Skeletal muscle cell (primary cell): ENCODE results near the gene CLDN7.
A peak's percentile ranks its signal among the peaks of the same experiment; 100 is the strongest.

ENCODE experiments used
- DNase-seq: peaks from one replicate; pipeline ENCODE4 v3.0.0-alpha.2; 2010; ENCODE audit warnings: low read depth
- H3K4me3 ChIP-seq: 2 replicates; pipeline ENCODE4 v1.5.1; 2011; ENCODE audit warnings: low read depth, mild to moderate bottlenecking, control low read depth, low read length, moderate library complexity

CLDN7 gene

GRCh38 chr17:7211491-7212273 is 50.6 kb downstream of the CLDN7 start:
- H3K4me3 ChIP-seq = peak overlapping the region; percentile 31
- DNase-seq = no peak
